ENCODE data around the gene MBNL3.

The MBNL3 gene

GRCh38 chrX:132428896-132429295 lies 59.9 kb downstream of the MBNL3 start:
- H3K4me1 ChIP-seq (ENCODE audit: insufficient read depth, low read length): peaks cover 3% of the 10 kb centered on the region
- no peaks in the 10 kb centered on the region for H3K9me3 ChIP-seq (ENCODE audit: low read length)
- H3K4me3 ChIP-seq (ENCODE audit: low read length): no peak overlapping the region
- no peak overlapping the region for H2AFZ ChIP-seq (ENCODE audit: low read depth, low read length)
- H3K27me3 ChIP-seq (ENCODE audit: insufficient read depth, low read length): no peaks in the 10 kb centered on the region
- no peaks in the 10 kb centered on the region for H3K36me3 ChIP-seq (ENCODE audit: insufficient read depth, low read length)

- H3K4me3 ChIP-seq (ENCODE audit: low read length): no peak overlapping the region
- no peaks in the 10 kb centered on the region for H3K4me1 ChIP-seq (ENCODE audit: insufficient read depth, low read length)
- no peaks in the 10 kb centered on the region for H3K9me3 ChIP-seq (ENCODE audit: low read length)
- no peaks in the 10 kb centered on the region for H3K36me3 ChIP-seq (ENCODE audit: insufficient read depth, low read length)
- no peak overlapping the region for H2AFZ ChIP-seq (ENCODE audit: low read depth, low read length)
- no peaks in the 10 kb centered on the region for H3K27me3 ChIP-seq (ENCODE audit: insufficient read depth, low read length)
These were observed 62.0 kb downstream of the MBNL3 start for GRCh38 chrX:132426695-132427281.

DNA sequence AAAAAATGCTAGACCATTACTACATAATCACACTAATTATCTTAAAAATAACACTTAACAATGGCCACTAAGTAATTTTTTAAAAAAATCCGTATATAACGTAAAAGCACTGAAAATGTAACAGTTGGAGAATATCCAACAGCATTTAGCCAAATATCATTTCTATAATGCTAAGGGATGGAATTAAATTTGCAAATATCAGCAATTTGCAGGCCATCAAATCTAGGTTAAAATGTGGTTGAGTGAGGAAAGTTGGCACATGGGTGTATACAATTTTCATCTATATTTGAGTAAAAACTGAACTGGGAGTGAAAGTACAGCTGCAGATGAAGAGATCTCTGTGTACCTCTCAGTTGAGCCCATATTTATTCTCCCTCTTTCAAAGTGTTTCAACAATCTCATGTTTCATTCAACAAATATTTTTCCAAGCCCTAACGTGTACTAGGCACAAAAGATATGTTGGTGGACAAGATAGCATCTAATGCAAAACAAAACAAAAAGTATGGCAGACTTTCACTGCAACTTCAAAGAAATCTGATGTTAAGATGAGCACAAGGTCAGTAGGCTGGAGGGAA lies 63.0 kb downstream of the MBNL3 start:
- Histone ChIP-seq H3K4me3 (ENCODE audit: low read length) (no peak overlapping the region), H3K9me3 (ENCODE audit: low read length) (no peaks in the 10 kb centered on the region), H3K27me3 (ENCODE audit: insufficient read depth, low read length) (no peaks in the 10 kb centered on the region), H3K4me1 (ENCODE audit: insufficient read depth, low read length) (no peaks in the 10 kb centered on the region), H3K36me3 (ENCODE audit: insufficient read depth, low read length) (no peaks in the 10 kb centered on the region), H2AFZ (ENCODE audit: low read depth, low read length) (no peak overlapping the region)

GRCh38 chrX:132423323-132423722 lies 65.5 kb downstream of the MBNL3 start:
- H3K4me3 ChIP-seq (ENCODE audit: low read length): no peak overlapping the region
- no peaks in the 10 kb centered on the region for H3K27me3 ChIP-seq (ENCODE audit: insufficient read depth, low read length)
- H3K4me1 ChIP-seq (ENCODE audit: insufficient read depth, low read length): no peaks in the 10 kb centered on the region
- H3K36me3 ChIP-seq (ENCODE audit: insufficient read depth, low read length): no peaks in the 10 kb centered on the region
- no peaks in the 10 kb centered on the region for H3K9me3 ChIP-seq (ENCODE audit: low read length)
- no peak overlapping the region for H2AFZ ChIP-seq (ENCODE audit: low read depth, low read length)

DNA sequence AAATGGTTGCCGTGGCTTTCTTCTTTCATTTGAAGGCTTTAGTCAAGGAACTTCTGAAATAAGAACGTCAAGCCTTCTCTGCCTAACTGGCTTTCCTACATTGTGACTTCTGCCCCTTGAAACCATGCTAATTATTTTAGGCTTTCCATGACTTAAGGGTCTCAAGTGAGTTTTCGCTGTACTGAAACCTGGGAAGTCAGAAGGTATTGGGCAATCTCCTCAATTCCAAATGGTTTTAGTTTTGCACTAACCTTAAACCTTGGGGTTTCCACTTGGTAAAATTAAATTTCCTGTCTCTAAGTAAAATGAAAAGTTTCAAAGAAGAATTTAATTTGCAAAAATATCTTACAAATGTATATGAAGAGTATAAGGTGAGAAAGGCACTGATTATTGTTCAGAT lies 73.8 kb downstream of the MBNL3 start:
- Histone ChIP-seq H3K36me3 (ENCODE audit: insufficient read depth, low read length) (no peaks in the 10 kb centered on the region), H3K27me3 (ENCODE audit: insufficient read depth, low read length) (no peaks in the 10 kb centered on the region), H3K9me3 (ENCODE audit: low read length) (no peaks in the 10 kb centered on the region), H3K4me3 (ENCODE audit: low read length) (no peak overlapping the region), H3K4me1 (ENCODE audit: insufficient read depth, low read length) (peaks cover 7% of the 10 kb centered on the region), H2AFZ (ENCODE audit: low read depth, low read length) (no peak overlapping the region)

GRCh38 chrX:132414404-132414803 lies 74.4 kb downstream of the MBNL3 start:
- no peak overlapping the region for H2AFZ ChIP-seq (ENCODE audit: low read depth, low read length)
- H3K36me3 ChIP-seq (ENCODE audit: insufficient read depth, low read length): no peaks in the 10 kb centered on the region
- no peaks in the 10 kb centered on the region for H3K27me3 ChIP-seq (ENCODE audit: insufficient read depth, low read length)
- H3K9me3 ChIP-seq (ENCODE audit: low read length): no peaks in the 10 kb centered on the region
- H3K4me3 ChIP-seq (ENCODE audit: low read length): no peak overlapping the region
- H3K4me1 ChIP-seq (ENCODE audit: insufficient read depth, low read length): peaks cover 7% of the 10 kb centered on the region

DNA sequence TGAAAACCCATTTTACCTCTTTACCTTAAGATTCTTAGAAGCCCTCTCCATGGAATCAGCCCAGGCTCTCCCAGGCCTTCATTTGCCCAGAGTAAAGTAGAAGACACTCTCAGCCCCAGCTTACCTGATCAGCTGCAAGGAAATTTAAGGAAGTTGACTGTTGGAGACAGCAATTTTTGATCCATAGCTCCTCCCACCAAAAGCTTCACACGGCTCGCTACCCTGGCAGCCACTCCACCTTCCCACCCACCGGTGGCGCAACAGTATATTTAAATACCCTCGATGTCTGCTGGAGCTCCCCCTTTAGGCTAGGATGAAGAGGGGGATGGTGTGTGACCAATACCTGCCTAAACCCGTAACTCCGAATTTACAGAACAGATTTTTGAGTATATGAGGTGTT lies 75.4 kb downstream of the MBNL3 start:
- no peaks in the 10 kb centered on the region for H3K36me3 ChIP-seq (ENCODE audit: insufficient read depth, low read length)
- H3K9me3 ChIP-seq (ENCODE audit: low read length): no peaks in the 10 kb centered on the region
- H3K27me3 ChIP-seq (ENCODE audit: insufficient read depth, low read length): no peaks in the 10 kb centered on the region
- H3K4me3 ChIP-seq (ENCODE audit: low read length): no peak overlapping the region
- no peak overlapping the region for H2AFZ ChIP-seq (ENCODE audit: low read depth, low read length)
- peaks cover 7% of the 10 kb centered on the region for H3K4me1 ChIP-seq (ENCODE audit: insufficient read depth, low read length)

DNA sequence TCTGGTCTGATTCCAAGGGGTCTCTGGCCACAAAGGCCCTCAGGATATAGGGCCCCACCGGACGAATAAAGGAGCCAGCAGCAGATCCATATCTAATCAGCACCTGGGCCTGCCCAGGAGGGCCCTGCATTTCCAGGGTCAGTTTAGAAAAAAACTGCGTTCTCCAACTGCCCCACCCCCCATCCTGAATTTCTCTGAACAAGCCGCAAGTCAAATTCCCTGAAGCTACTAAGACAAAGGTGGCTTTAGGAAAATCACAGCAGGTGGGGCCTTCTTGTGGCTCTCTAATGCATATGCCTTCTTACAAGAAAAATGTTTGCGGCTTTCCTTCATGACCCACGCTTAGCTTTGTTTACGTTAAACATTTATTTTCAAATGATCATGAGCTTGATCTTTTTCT lies 76.6 kb downstream of the MBNL3 start:
- Histone ChIP-seq H3K9me3 (ENCODE audit: low read length) (no peaks in the 10 kb centered on the region), H2AFZ (ENCODE audit: low read depth, low read length) (no peak overlapping the region), H3K4me3 (ENCODE audit: low read length) (no peak overlapping the region), H3K36me3 (ENCODE audit: insufficient read depth, low read length) (no peaks in the 10 kb centered on the region), H3K4me1 (ENCODE audit: insufficient read depth, low read length) (peaks cover 7% of the 10 kb centered on the region), H3K27me3 (ENCODE audit: insufficient read depth, low read length) (no peaks in the 10 kb centered on the region)

DNA sequence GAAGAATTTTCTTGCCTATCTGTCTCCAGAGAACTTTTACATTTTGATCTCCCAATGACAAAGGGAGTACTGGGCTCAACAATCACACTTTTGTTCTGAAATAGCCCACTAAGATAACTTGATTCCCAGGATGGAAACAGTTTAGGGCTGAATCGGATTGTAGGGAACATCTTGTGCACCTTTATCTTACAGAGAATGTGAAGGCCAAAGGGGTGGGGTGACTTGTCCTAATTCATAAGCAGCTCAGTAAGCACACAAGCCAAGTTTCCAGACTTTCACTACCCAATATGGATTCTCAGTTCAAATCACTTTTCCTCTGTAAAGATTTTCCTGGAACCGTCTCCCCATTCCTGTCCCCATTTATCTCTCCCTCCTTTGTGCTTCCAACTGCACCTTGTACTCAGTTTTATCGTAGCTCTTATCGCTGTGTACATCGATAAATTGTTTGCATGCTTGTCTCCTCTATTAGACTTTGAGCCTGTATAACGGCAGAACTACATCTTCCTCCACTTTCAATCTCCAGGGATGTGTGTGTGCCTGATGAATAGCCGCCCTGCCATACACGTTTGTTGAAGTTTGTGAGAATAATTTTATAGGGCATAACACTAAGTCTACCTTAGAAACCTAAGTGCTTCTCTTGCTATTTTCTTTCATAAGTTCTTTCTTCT lies 77.4 kb downstream of the MBNL3 start:
- H3K27me3 ChIP-seq (ENCODE audit: insufficient read depth, low read length): no peaks in the 10 kb centered on the region
- H3K9me3 ChIP-seq (ENCODE audit: low read length): no peaks in the 10 kb centered on the region
- H3K4me3 ChIP-seq (ENCODE audit: low read length): no peak overlapping the region
- no peak overlapping the region for H2AFZ ChIP-seq (ENCODE audit: low read depth, low read length)
- H3K36me3 ChIP-seq (ENCODE audit: insufficient read depth, low read length): no peaks in the 10 kb centered on the region
- H3K4me1 ChIP-seq (ENCODE audit: insufficient read depth, low read length): peaks cover 7% of the 10 kb centered on the region

GRCh38 chrX:132409780-132410556 lies 78.9 kb downstream of the MBNL3 start:
- Histone ChIP-seq H3K4me1 (ENCODE audit: insufficient read depth, low read length) (peaks cover 7% of the 10 kb centered on the region), H3K36me3 (ENCODE audit: insufficient read depth, low read length) (no peaks in the 10 kb centered on the region), H2AFZ (ENCODE audit: low read depth, low read length) (no peak overlapping the region), H3K9me3 (ENCODE audit: low read length) (no peaks in the 10 kb centered on the region), H3K27me3 (ENCODE audit: insufficient read depth, low read length) (no peaks in the 10 kb centered on the region), H3K4me3 (ENCODE audit: low read length) (no peak overlapping the region)

GRCh38 chrX:132407691-132408090 lies 81.1 kb downstream of the MBNL3 start:
- no peaks in the 10 kb centered on the region for H3K36me3 ChIP-seq (ENCODE audit: insufficient read depth, low read length)
- no peaks in the 10 kb centered on the region for H3K27me3 ChIP-seq (ENCODE audit: insufficient read depth, low read length)
- no peak overlapping the region for H3K4me3 ChIP-seq (ENCODE audit: low read length)
- H3K9me3 ChIP-seq (ENCODE audit: low read length): no peaks in the 10 kb centered on the region
- H3K4me1 ChIP-seq (ENCODE audit: insufficient read depth, low read length): peaks cover 7% of the 10 kb centered on the region
- no peak overlapping the region for H2AFZ ChIP-seq (ENCODE audit: low read depth, low read length)

DNA sequence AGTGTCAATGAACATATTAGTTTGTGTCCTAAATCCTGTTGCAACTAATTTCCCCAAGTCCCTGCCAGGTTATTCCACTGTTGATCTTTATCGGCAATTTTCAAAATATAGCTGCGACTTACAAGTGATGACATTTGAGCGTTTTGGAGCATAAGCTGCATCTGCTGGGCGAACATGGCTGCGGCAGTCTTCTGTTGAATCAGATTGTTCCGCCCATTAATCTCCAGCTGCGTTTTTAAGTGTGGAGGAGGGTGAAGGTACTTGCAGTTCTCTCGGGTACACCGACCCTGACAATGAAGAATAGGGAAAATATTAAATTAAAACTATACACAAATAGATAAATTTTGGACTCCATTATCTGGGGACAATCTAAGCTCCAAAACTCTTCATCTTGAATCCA lies 82.7 kb downstream of the MBNL3 start:
- Histone ChIP-seq H3K36me3 (ENCODE audit: insufficient read depth, low read length) (no peaks in the 10 kb centered on the region), H3K4me3 (ENCODE audit: low read length) (no peak overlapping the region)

DNA sequence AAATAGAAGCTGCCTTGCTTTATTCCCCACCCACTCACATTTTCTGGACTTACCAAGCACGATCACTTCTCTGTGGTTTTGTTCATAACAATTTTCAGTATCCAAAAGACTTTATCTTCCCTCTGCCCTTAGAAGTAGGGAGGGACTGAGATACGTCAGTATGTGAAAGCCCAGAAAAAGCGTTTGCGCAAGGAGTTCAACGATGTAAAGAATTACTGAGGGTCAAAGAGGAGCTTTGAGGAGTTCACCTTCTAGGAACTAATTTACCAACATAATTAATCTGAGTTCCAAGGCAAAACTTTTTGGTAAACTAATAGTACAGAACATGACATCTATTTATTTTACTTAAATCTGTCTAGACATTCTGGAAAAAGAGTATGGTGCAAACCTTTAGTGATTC lies 84.6 kb downstream of the MBNL3 start:
- Histone ChIP-seq H3K9me3 (ENCODE audit: low read length) (no peaks in the 10 kb centered on the region), H3K4me3 (ENCODE audit: low read length) (no peak overlapping the region), H3K36me3 (ENCODE audit: insufficient read depth, low read length) (no peaks in the 10 kb centered on the region), H2AFZ (ENCODE audit: low read depth, low read length) (no peak overlapping the region), H3K4me1 (ENCODE audit: insufficient read depth, low read length) (no peaks in the 10 kb centered on the region), H3K27me3 (ENCODE audit: insufficient read depth, low read length) (no peaks in the 10 kb centered on the region)

More for the DNA sequence above, 82.7 kb downstream of the MBNL3 start:
- no peaks in the 10 kb centered on the region for H3K9me3 ChIP-seq (ENCODE audit: low read length)
- no peak overlapping the region for H2AFZ ChIP-seq (ENCODE audit: low read depth, low read length)
- no peaks in the 10 kb centered on the region for H3K27me3 ChIP-seq (ENCODE audit: insufficient read depth, low read length)
- H3K4me1 ChIP-seq (ENCODE audit: insufficient read depth, low read length): no peaks in the 10 kb centered on the region
